Esophagus squamous epithelium (tissue), 4 donors: ENCODE results near the gene KMT5B.

Experiments used
- POLR2A ChIP-seq, 4 donors: fragments of 450-650 bp; IDR thresholded peaks; one replicate each; pipeline ENCODE4 v1.6.1; 2017; ENCODE audit warnings: antibody characterized with exemption in 4 of 4, mild to moderate bottlenecking in 4 of 4, moderate library complexity in 3 of 4
- TF ChIP-seq, protein P1 (sequence below), 6 experiments: fragments of 450-650 bp in 4 of 6; fragments of 200-600 bp in 2 of 6; sonication (generic) in 2 of 6; IDR thresholded peaks; one replicate each; pipeline ENCODE4 v1.5.1; 2016 to 2019; ENCODE audit warnings: antibody characterized with exemption in 6 of 6, mild to moderate bottlenecking in 4 of 6, moderate library complexity in 4 of 6

GRCh38 chr11:68146010-68146540, 67.0 kb downstream of the KMT5B start:
- TF ChIP-seq, protein P1, sequence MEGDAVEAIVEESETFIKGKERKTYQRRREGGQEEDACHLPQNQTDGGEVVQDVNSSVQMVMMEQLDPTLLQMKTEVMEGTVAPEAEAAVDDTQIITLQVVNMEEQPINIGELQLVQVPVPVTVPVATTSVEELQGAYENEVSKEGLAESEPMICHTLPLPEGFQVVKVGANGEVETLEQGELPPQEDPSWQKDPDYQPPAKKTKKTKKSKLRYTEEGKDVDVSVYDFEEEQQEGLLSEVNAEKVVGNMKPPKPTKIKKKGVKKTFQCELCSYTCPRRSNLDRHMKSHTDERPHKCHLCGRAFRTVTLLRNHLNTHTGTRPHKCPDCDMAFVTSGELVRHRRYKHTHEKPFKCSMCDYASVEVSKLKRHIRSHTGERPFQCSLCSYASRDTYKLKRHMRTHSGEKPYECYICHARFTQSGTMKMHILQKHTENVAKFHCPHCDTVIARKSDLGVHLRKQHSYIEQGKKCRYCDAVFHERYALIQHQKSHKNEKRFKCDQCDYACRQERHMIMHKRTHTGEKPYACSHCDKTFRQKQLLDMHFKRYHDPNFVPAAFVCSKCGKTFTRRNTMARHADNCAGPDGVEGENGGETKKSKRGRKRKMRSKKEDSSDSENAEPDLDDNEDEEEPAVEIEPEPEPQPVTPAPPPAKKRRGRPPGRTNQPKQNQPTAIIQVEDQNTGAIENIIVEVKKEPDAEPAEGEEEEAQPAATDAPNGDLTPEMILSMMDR (IDR thresholded peaks at IDR 0.05) = no peak
- peak in 1 of 4 donors; percentile 20 for TF ChIP-seq POLR2A (IDR thresholded peaks at IDR 0.05)
